Fibroblast of the aortic adventitia (primary cell): ENCODE measurements around the gene DCPS. TPM values are rescaled to one million over a fixed set of nuclear protein-coding genes. Genes with fewer than 3 reads are reported as not detected.
A peak's percentile ranks its signal among the peaks of the same experiment; 100 is the strongest.

ENCODE experiments used
- DNase-seq: peaks from one replicate; pipeline ENCODE4 v3.0.0-alpha.2; 2010; ENCODE audit warnings: low read depth
- H3K4me3 ChIP-seq: 2 replicates; pipeline ENCODE4 v1.5.1; 2011; ENCODE audit warnings: low read depth, mild to moderate bottlenecking, control low read depth, low read length, moderate library complexity
- CTCF ChIP-seq: IDR thresholded peaks from 2 replicates; pipeline ENCODE4 v1.5.1; 2011; ENCODE audit warnings: mild to moderate bottlenecking, low read length, control low read depth, inconsistent platforms; ENCODE audit not compliant: insufficient read depth
- total RNA-seq: library from RNA; depleted of rRNA; stranded (reverse); fragments of >200 nt; gene quantifications from 2 replicates; pipeline ENCODE4 v1.2.3, GENCODE V29; 2012; ENCODE audit warnings: low replicate concordance

DCPS gene
- total RNA-seq, 1 donor, result 11.4 TPM

- peak; percentile 56 for DNase-seq
- peak within 1 kb of the TSS; percentile 86 for H3K4me3 ChIP-seq
- TF ChIP-seq CTCF, result no peak
Observed at GRCh38 chr11:126355324-126355925, 51.6 kb downstream of the DCPS start, which contains the start of gene ST3GAL4. Gene ST3GAL4 (plus strand): TSS chr11:126355686. CDS start chr11:126406156, 50,470 bp downstream.

GRCh38 chr11:126355926-126356897 is 52.4 kb downstream of the DCPS start:
- TF ChIP-seq CTCF, result no peak
- H3K4me3 ChIP-seq, result peak overlapping the region; percentile 86
- DNase-seq, result peak; percentile 22

GRCh38 chr11:126357055-126357962 is 53.4 kb downstream of the DCPS start:
- no peak for DNase-seq
- H3K4me3 ChIP-seq, result peak overlapping the region; percentile 86
- no peak for TF ChIP-seq CTCF

- TF ChIP-seq CTCF, result peak; percentile 33
- peak overlapping the region; percentile 86 for H3K4me3 ChIP-seq
- no peak for DNase-seq
Observed at GRCh38 chr11:126357969-126358762, 54.3 kb downstream of the DCPS start.

- DNase-seq, result no peak
- no peak overlapping the region for H3K4me3 ChIP-seq
- no peak for TF ChIP-seq CTCF
Observed at GRCh38 chr11:126358763-126359160, 54.9 kb downstream of the DCPS start.
